ENCODE results near the gene KLHL29. TPM values are rescaled to one million over a fixed set of nuclear protein-coding genes. Genes with fewer than 3 reads are reported as not detected.

Gene KLHL29
- total RNA-seq, 1 experiment from 2014 or later: 43.1 TPM

DNA sequence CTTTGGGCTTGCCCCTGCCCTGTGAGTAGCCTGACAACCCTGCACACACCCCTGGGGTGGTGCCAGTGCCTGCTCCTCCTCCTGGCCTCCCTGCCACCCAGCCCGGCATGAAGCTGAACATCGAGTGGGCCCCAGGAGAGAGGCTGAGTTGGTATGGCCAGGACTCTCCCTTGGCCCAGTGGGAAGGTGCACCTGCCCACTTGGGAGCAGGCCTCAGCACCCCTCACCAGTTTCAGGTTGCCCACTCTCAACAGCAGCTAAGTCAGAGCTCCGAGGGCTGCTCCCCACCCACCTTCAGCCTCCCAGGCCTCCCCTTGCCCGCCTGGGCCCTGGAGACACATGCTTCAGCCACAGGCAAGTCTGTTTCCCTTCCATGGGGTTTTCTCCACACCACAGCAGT is 203.1 kb downstream of the KLHL29 start:
- TF ChIP-seq, protein P1, sequence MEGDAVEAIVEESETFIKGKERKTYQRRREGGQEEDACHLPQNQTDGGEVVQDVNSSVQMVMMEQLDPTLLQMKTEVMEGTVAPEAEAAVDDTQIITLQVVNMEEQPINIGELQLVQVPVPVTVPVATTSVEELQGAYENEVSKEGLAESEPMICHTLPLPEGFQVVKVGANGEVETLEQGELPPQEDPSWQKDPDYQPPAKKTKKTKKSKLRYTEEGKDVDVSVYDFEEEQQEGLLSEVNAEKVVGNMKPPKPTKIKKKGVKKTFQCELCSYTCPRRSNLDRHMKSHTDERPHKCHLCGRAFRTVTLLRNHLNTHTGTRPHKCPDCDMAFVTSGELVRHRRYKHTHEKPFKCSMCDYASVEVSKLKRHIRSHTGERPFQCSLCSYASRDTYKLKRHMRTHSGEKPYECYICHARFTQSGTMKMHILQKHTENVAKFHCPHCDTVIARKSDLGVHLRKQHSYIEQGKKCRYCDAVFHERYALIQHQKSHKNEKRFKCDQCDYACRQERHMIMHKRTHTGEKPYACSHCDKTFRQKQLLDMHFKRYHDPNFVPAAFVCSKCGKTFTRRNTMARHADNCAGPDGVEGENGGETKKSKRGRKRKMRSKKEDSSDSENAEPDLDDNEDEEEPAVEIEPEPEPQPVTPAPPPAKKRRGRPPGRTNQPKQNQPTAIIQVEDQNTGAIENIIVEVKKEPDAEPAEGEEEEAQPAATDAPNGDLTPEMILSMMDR (IDR thresholded peaks at IDR 0.05; ENCODE audit: unreplicated experiment): no peak
- H3K27ac Mint-ChIP-seq (ENCODE audit: low read depth, unreplicated experiment): no peak overlapping the region
- H3K4me1 Mint-ChIP-seq (ENCODE audit: insufficient read depth, unreplicated experiment): no peaks in the 10 kb centered on the region
- no peak for DNase-seq (ENCODE audit: unreplicated experiment)
- no peak overlapping the region for H3K4me3 Mint-ChIP-seq (ENCODE audit: unreplicated experiment)
- ChIA-PET POLR2A (no interaction called here), CTCF (interaction anchor here (0.6 to 0.7 kb wide), 2 partner anchors 163 to 167 kb away, joined by 3 to 4 read pairs; no protein-coding TSS in a partner anchor)
- no peaks in the 10 kb centered on the region for H3K9me3 Mint-ChIP-seq (ENCODE audit: unreplicated experiment)
- intact Hi-C loops (cut with micrococcal nuclease): no loop called here
- no TSS peak for BruUV-seq (replicated peaks)
- no peaks in the 10 kb centered on the region for H3K36me3 Mint-ChIP-seq (ENCODE audit: insufficient read depth, unreplicated experiment)
- no peaks in the 10 kb centered on the region for H3K27me3 Mint-ChIP-seq (ENCODE audit: insufficient read depth, unreplicated experiment)

DNA sequence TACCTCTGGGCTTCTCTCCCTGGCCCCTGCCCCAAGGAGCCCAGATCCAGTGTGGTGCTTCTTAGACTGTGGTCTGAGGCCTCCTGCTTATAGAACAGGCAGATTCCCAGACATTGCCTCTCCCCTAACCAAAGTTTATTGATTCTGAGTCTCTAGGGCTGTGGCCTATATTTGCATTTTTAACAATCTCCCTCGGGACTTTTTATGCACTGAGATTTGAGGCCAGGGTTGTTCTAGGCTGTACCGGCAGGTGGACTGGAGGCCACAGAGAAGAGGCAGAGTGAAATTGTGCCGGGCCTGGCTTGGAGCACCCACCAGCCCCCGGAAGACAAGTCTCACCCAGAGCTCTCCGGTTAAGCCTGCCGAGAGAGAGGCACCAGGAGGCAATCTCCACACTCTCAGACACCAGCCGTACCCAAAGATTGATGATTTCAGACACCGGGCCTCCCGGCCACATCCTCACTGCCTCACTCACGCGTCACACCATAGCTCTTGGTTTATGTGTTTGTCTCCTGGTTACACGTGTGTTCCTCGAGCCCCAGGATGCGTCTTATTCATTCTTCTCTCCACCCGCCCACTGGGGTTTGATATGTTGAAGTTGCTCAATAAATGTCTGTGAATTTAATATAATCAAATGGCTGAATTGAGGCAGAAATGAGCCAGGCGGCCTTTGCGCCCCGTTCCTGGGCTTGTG is 203.7 kb downstream of the KLHL29 start:
- no peak for DNase-seq (ENCODE audit: unreplicated experiment)
- intact Hi-C loops (cut with micrococcal nuclease): no loop called here
- no peaks in the 10 kb centered on the region for H3K9me3 Mint-ChIP-seq (ENCODE audit: unreplicated experiment)
- H3K4me1 Mint-ChIP-seq (ENCODE audit: insufficient read depth, unreplicated experiment): no peaks in the 10 kb centered on the region
- ChIA-PET CTCF (interaction anchor here (0.6 to 0.7 kb wide), 2 partner anchors 162 to 166 kb away, joined by 3 to 4 read pairs; no protein-coding TSS in a partner anchor), POLR2A (no interaction called here)
- H3K4me3 Mint-ChIP-seq (ENCODE audit: unreplicated experiment): no peak overlapping the region
- no peaks in the 10 kb centered on the region for H3K27me3 Mint-ChIP-seq (ENCODE audit: insufficient read depth, unreplicated experiment)
- H3K36me3 Mint-ChIP-seq (ENCODE audit: insufficient read depth, unreplicated experiment): no peaks in the 10 kb centered on the region
- TF ChIP-seq, protein P1 (IDR thresholded peaks at IDR 0.05; ENCODE audit: unreplicated experiment): no peak
- H3K27ac Mint-ChIP-seq (ENCODE audit: low read depth, unreplicated experiment): no peak overlapping the region
- BruUV-seq (replicated peaks): no TSS peak

DNA sequence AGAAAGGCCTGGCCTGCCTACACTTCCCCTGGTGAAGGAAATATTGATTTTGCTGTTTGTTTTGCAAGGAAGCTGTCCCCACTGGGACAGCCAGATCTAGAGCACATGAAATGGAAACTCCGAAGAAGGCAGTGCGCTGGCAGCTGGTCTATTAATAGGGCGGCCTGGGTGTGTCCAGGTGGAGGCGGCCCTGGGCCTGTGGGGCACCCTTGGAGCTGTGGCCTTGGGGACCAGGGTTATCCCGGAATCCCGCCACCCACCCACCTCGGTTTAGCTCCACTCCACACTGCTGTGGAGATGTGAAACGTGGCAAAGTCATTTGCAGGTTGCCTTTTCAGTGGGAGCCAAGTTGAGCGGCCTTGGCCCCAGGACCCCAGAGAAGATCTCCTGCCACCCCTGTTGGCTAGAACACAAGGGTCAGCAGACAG is 204.3 kb downstream of the KLHL29 start:
- POLR2A ChIA-PET: no interaction called here
- TF ChIP-seq, protein P1 (IDR thresholded peaks at IDR 0.05; ENCODE audit: unreplicated experiment): no peak
- Mint-ChIP-seq H3K4me1 (ENCODE audit: insufficient read depth, unreplicated experiment) (no peaks in the 10 kb centered on the region), H3K4me3 (ENCODE audit: unreplicated experiment) (no peak overlapping the region), H3K27me3 (ENCODE audit: insufficient read depth, unreplicated experiment) (no peaks in the 10 kb centered on the region), H3K36me3 (ENCODE audit: insufficient read depth, unreplicated experiment) (no peaks in the 10 kb centered on the region), H3K27ac (ENCODE audit: low read depth, unreplicated experiment) (no peak overlapping the region), H3K9me3 (ENCODE audit: unreplicated experiment) (no peaks in the 10 kb centered on the region)
- BruUV-seq (replicated peaks): no TSS peak
- DNase-seq (ENCODE audit: unreplicated experiment): no peak
- CTCF ChIA-PET: no interaction called here
- intact Hi-C loops (cut with micrococcal nuclease): no loop called here

DNA sequence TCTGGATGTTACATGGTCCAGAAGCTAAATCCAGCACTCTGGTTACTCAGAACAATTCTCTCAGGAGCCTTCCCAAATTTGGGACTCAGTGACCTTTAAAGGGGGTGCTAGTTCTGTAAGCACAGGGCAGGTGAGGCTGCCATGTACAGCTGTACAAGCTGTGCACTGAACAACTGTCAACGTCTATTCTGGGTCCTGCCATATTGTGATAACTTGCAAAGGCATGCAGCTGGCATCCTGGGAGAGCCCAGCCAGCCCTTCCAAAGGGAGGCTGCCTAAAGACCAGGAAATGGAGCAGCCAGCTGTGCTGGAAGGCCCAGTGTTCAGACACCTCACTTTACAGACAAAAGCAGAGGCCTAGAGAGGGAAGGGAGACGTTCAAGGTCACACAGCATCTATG is 204.8 kb downstream of the KLHL29 start:
- H3K9me3 Mint-ChIP-seq (ENCODE audit: unreplicated experiment): no peaks in the 10 kb centered on the region
- TF ChIP-seq, protein P1 (IDR thresholded peaks at IDR 0.05; ENCODE audit: unreplicated experiment): no peak
- no peak for DNase-seq (ENCODE audit: unreplicated experiment)
- no peaks in the 10 kb centered on the region for H3K36me3 Mint-ChIP-seq (ENCODE audit: insufficient read depth, unreplicated experiment)
- intact Hi-C loops (cut with micrococcal nuclease): no loop called here
- ChIA-PET CTCF (no interaction called here), POLR2A (no interaction called here)
- no peak overlapping the region for H3K27ac Mint-ChIP-seq (ENCODE audit: low read depth, unreplicated experiment)
- H3K4me3 Mint-ChIP-seq (ENCODE audit: unreplicated experiment): no peak overlapping the region
- no peaks in the 10 kb centered on the region for H3K27me3 Mint-ChIP-seq (ENCODE audit: insufficient read depth, unreplicated experiment)
- no TSS peak for BruUV-seq (replicated peaks)
- no peaks in the 10 kb centered on the region for H3K4me1 Mint-ChIP-seq (ENCODE audit: insufficient read depth, unreplicated experiment)
